ENCODE measurements around the gene SCD. TPM values are rescaled to one million over a fixed set of nuclear protein-coding genes. Genes with fewer than 3 reads are reported as not detected.

SCD gene
- total and polyA plus RNA-seq, 2 of the 13 experiments (the other 11 are each of a cell fraction or from before 2014, with no cell fraction given) = 492 to 512 TPM

- TF ChIP-seq KDM5B (CRISPR knock-in tag; IDR thresholded peaks at IDR 0.05; ENCODE audit: borderline replicate concordance) (no peak; the same call in 1 of the 2 replicates), POLR2A (IDR thresholded peaks at IDR 0.05; ENCODE audit: insufficient read depth in 1 of 2, low read depth in 2 of 2, low read length in 2 of 2) (peak; percentile 22 to 37; a peak in 1 of 4 replicates), MTERF4 (CRISPR knock-in tag; IDR thresholded peaks at IDR 0.05) (no peak; the same call in 1 of the 2 replicates), ARID3A (IDR thresholded peaks at IDR 0.05; ENCODE audit: low read depth, low read length) (no peak), ZBTB20 (CRISPR knock-in tag; IDR thresholded peaks at IDR 0.05; ENCODE audit: borderline replicate concordance, low read depth) (no peak), HDAC2 (CRISPR knock-in tag; IDR thresholded peaks at IDR 0.05) (no peak; the same call in none of the 2 replicates), ZSCAN30 (CRISPR knock-in tag; IDR thresholded peaks at IDR 0.05) (no peak), RFXAP (CRISPR knock-in tag; IDR thresholded peaks at IDR 0.05; ENCODE audit: borderline replicate concordance) (no peak), ZNF556 (CRISPR knock-in tag; IDR thresholded peaks at IDR 0.05; ENCODE audit: borderline replicate concordance) (0 out of 2 replicates have a peak, but pooled peaks have one; percentile 25), PHF8 (CRISPR knock-in tag; IDR thresholded peaks at IDR 0.05) (0 out of 2 replicates have a peak, but pooled peaks have one; percentile 15), GTF2F1 (IDR thresholded peaks at IDR 0.05; ENCODE audit: low read length) (no peak), BCL3 (CRISPR knock-in tag; IDR thresholded peaks at IDR 0.05) (0 out of 2 replicates have a peak, but pooled peaks have one; percentile 12), ZBTB25 (CRISPR knock-in tag; IDR thresholded peaks at IDR 0.05) (no peak), GATAD2A (CRISPR knock-in tag; IDR thresholded peaks at IDR 0.05) (peak; percentile 64), NR2F6 (IDR thresholded peaks at IDR 0.05) (no peak), NR2F6 (CRISPR knock-in tag; IDR thresholded peaks at IDR 0.05) (peak; percentile 32; the same call in 1 of the 2 replicates), ZNF224 (CRISPR knock-in tag; IDR thresholded peaks at IDR 0.05) (0 out of 2 replicates have a peak, but pooled peaks have one; percentile 15), ZNF543 (CRISPR knock-in tag; IDR thresholded peaks at IDR 0.05) (peak; percentile 25; the same call in 1 of the 2 replicates), SOX13 (IDR thresholded peaks at IDR 0.05) (no peak), SOX13 (CRISPR knock-in tag; conservative IDR thresholded peaks at IDR 0.05 in 1 of 2, IDR thresholded peaks at IDR 0.05 in 1 of 2) (peak in 1 of 2 experiments; percentile 61; a peak in 2 of 4 replicates), ZNF292 (CRISPR knock-in tag; IDR thresholded peaks at IDR 0.05; ENCODE audit: borderline replicate concordance, low read depth) (peak; percentile 24; the same call in 1 of the 2 replicates), CBX1 (IDR thresholded peaks at IDR 0.05; ENCODE audit: low read depth) (peak; percentile 56)
- TF ChIP-seq, protein P1, sequence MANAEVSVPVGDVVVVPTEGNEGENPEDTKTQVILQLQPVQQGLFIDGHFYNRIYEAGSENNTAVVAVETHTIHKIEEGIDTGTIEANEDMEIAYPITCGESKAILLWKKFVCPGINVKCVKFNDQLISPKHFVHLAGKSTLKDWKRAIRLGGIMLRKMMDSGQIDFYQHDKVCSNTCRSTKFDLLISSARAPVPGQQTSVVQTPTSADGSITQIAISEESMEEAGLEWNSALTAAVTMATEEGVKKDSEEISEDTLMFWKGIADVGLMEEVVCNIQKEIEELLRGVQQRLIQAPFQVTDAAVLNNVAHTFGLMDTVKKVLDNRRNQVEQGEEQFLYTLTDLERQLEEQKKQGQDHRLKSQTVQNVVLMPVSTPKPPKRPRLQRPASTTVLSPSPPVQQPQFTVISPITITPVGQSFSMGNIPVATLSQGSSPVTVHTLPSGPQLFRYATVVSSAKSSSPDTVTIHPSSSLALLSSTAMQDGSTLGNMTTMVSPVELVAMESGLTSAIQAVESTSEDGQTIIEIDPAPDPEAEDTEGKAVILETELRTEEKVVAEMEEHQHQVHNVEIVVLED (CRISPR knock-in tag; IDR thresholded peaks at IDR 0.05; ENCODE audit: borderline replicate concordance) = no peak; the same call in 1 of the 2 replicates
Measured at GRCh38 chr10:100341953-100342626, 4.9 kb upstream of the SCD start (continued).
